Mesothelial cell of epicardium (in vitro differentiated cells): ENCODE measurements around the gene MTX1. TPM values are rescaled to one million over a fixed set of nuclear protein-coding genes. Genes with fewer than 3 reads are reported as not detected.

Experiments
- DNase-seq, 2 experiments: peaks; one replicate each; pipeline ENCODE4 v3.0.0; 2021; ENCODE audit warnings: low spot score in 2 of 2; ENCODE audit not compliant: unreplicated experiment in 2 of 2
- H3K27ac Mint-ChIP-seq: 2 replicates; pipeline ENCODE4 v1.8.0; 2021; ENCODE audit warnings: mixed read lengths
- H3K27me3 Mint-ChIP-seq: 2 replicates; pipeline ENCODE4 v1.8.0; 2021; ENCODE audit warnings: low read depth, mixed read lengths
- H3K36me3 Mint-ChIP-seq: 2 replicates; pipeline ENCODE4 v1.8.0; 2021; ENCODE audit warnings: mixed read lengths
- H3K4me1 Mint-ChIP-seq: 2 replicates; pipeline ENCODE4 v1.8.0; 2021; ENCODE audit warnings: mixed read lengths
- H3K4me3 Mint-ChIP-seq: 2 replicates; pipeline ENCODE4 v1.8.0; 2021; ENCODE audit warnings: mild to moderate bottlenecking, moderate library complexity, mixed read lengths
- H3K9me3 Mint-ChIP-seq: 2 replicates; pipeline ENCODE4 v1.8.0; 2021; ENCODE audit warnings: mixed read lengths
- total RNA-seq: library from RNA; stranded (reverse); gene quantifications from 3 replicates; pipeline ENCODE4 v1.2.1, GENCODE V29; 2021
- TF ChIP-seq, protein P1 (sequence below): fragments of 200-600 bp; sonication (generic); IDR thresholded peaks from one replicate; pipeline ENCODE4 v1.5.0; 2021; ENCODE audit warnings: antibody characterized with exemption; ENCODE audit not compliant: unreplicated experiment

The MTX1 gene
- total RNA-seq, 1 donor from 2014 or later = 35.7 TPM

DNA sequence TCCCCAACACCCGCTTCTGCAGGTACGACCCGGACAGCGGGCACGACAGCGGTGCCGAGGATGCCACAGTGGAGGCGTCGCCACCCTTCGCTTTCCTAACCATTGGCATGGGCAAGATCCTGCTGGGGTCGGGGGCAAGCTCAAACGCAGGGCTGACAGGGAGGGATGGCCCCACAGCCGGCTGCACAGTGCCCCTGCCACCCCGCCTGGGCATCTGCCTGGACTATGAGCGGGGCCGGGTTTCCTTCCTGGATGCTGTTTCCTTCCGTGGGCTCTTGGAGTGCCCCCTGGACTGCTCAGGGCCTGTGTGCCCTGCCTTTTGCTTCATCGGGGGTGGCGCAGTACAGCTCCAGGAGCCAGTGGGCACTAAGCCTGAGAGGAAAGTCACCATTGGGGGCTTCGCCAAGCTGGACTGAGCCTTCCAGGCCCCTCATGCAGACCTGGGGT lies 24.7 kb upstream of the MTX1 start:
- TF ChIP-seq, protein P1, sequence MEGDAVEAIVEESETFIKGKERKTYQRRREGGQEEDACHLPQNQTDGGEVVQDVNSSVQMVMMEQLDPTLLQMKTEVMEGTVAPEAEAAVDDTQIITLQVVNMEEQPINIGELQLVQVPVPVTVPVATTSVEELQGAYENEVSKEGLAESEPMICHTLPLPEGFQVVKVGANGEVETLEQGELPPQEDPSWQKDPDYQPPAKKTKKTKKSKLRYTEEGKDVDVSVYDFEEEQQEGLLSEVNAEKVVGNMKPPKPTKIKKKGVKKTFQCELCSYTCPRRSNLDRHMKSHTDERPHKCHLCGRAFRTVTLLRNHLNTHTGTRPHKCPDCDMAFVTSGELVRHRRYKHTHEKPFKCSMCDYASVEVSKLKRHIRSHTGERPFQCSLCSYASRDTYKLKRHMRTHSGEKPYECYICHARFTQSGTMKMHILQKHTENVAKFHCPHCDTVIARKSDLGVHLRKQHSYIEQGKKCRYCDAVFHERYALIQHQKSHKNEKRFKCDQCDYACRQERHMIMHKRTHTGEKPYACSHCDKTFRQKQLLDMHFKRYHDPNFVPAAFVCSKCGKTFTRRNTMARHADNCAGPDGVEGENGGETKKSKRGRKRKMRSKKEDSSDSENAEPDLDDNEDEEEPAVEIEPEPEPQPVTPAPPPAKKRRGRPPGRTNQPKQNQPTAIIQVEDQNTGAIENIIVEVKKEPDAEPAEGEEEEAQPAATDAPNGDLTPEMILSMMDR = no peak
- H3K27me3 Mint-ChIP-seq = no peaks in the 10 kb centered on the region
- no peaks in the 10 kb centered on the region for H3K9me3 Mint-ChIP-seq
- H3K27ac Mint-ChIP-seq = no peak overlapping the region
- no peak overlapping the region for H3K4me3 Mint-ChIP-seq
- H3K4me1 Mint-ChIP-seq = peaks cover 3% of the 10 kb centered on the region
- H3K36me3 Mint-ChIP-seq = no peaks in the 10 kb centered on the region
- DNase-seq = no peak

DNA sequence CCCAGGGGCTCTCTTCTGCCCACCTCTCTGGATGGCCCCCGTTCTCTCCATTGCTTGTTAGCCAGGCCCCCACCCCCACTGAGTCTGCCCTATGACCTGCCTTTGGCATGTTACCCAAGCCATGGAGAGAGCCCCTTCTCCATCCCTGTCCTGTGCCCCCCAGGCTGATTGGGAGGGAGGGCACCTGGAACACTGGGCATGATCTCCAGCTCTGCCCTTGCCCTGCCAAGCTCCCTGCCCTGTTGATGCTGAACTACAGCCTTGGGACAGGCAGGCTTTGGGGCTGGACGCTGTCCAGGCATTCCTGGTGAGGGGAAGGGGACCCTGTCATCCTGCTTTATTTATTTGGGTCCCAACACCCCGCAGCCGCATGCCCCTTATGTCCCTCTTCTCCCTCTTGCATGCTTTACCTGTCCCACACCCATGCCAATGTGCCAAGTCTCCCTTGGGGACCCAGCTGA lies 24.1 kb upstream of the MTX1 start:
- Mint-ChIP-seq H3K4me1 (peaks cover 3% of the 10 kb centered on the region), H3K36me3 (no peaks in the 10 kb centered on the region), H3K4me3 (no peak overlapping the region), H3K27me3 (no peaks in the 10 kb centered on the region), H3K27ac (no peak overlapping the region), H3K9me3 (no peaks in the 10 kb centered on the region)
- TF ChIP-seq, protein P1 = no peak
- no peak for DNase-seq

DNA sequence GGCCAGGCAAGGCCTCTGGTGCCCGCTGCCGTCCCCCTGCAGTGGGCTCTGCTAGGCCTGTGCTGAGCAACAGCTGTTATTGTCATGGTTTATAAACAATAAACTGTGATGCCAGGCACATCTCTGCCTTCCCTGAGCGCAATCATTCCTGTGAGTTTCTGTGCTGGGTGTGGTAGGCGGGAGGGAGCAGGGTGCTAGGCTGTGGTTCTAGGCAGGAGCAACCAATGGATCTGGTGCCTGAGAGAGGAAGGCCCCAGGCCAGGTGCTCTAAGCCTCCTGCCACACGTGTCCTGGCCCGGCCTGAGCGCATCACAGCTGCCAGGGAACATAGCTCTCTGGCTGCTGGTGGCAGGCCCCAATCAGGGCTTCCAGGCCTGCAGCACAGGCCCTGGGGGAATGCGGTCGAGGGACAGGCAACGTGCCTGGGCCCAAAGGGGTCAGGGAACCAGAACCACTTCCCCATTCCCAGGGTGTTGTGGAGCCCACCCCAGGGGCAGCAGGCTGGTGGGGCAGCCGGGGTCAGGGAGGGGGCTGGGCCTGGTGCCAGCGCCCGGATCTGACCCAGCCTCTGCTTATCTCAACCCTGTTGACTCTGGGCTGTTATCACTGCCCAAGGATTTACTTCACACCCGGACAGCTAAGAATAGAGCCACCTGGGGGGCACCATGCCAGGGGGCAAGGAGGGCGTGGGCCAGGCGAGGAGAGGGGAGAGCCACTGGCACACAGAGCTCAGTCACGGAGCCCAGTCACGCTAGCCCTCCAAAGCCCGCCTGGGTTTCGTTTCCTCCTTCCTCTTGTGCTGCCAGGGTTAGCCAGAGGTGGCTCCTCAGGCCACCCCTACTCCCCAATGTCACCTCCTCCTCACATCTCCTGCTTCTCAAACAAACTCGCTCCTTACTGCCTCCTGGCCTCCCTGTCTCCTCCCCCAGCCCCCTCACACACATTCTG lies 23.4 kb upstream of the MTX1 start:
- no peak for DNase-seq
- no peak overlapping the region for H3K27ac Mint-ChIP-seq
- H3K36me3 Mint-ChIP-seq = no peaks in the 10 kb centered on the region
- TF ChIP-seq, protein P1 = no peak
- no peaks in the 10 kb centered on the region for H3K9me3 Mint-ChIP-seq
- H3K4me3 Mint-ChIP-seq = no peak overlapping the region
- H3K4me1 Mint-ChIP-seq = peaks cover 3% of the 10 kb centered on the region
- H3K27me3 Mint-ChIP-seq = no peaks in the 10 kb centered on the region

DNA sequence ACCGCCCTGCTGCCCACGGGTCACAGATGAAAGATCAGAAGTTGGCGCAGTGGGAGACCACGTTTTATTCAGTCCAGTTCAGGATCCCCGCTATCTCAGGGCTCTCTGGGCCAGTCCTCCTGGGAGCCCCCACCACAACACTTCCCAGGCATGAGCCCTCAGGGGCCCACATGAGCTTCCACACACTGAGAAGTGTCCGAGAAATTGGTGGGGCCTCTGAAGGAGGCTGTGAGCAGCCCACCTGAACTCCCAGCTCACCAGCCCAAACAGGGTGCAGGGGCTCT lies 22.8 kb upstream of the MTX1 start:
- TF ChIP-seq, protein P1 = no peak
- Mint-ChIP-seq H3K27ac (no peak overlapping the region), H3K4me3 (no peak overlapping the region), H3K9me3 (no peaks in the 10 kb centered on the region), H3K4me1 (peaks cover 3% of the 10 kb centered on the region), H3K36me3 (no peaks in the 10 kb centered on the region), H3K27me3 (no peaks in the 10 kb centered on the region)
- DNase-seq = no peak

DNA sequence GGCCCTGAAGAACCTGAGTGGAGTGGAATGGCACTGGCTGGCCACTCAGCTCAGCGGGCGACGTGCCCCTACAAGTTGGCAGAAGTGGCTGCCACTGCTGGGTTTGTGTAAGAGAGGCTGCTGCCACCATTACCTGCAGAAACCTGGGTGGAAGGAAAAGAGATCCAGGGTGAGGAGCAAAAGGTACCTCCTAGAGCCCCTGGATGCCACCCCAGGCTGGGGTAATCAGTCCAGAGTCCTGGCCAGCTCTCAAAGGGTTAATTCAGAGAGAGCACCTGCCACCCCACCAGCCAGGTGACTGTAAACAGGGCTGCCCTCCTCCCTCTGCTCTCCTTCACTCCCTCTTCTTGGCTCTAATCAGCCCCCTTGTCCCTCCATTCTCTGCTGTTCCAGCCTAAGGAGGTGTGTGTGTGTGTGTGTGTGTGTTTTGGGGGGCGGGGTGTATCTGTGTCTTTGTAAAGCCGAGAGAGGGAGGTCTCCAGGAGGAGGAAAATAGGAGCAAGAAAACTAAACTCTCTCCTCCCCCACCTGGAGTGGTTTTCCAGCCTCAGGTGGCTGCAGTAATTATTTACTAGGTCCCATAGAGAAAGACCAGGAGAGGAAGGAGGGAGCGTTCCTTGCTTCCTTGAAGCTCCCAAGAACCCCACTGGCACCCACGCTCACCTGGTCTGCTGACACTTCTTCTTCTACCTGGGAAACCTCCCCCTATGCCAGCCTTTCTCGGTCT lies 22.3 kb upstream of the MTX1 start:
- DNase-seq = no peak
- TF ChIP-seq, protein P1 = no peak

More for the DNA sequence above, 22.3 kb upstream of the MTX1 start:
- peaks cover 3% of the 10 kb centered on the region for H3K4me1 Mint-ChIP-seq
- H3K4me3 Mint-ChIP-seq = no peak overlapping the region
- H3K27me3 Mint-ChIP-seq = no peaks in the 10 kb centered on the region
- H3K9me3 Mint-ChIP-seq = no peaks in the 10 kb centered on the region
- H3K27ac Mint-ChIP-seq = no peak overlapping the region
- H3K36me3 Mint-ChIP-seq = no peaks in the 10 kb centered on the region
